Central memory CD8-positive, alpha-beta T cell (primary cell): ENCODE data around the gene CHL1.

Source experiments
- ATAC-seq: fragments of 150-1000 bp; cut with Tn5 transposase; replicated peaks from 2 replicates; pipeline ENCODE4 v1.10.0; 2022; ENCODE audit warnings: mild to moderate bottlenecking, moderate FRiP score, moderate number of reproducible peaks; ENCODE audit not compliant: poor library complexity, severe bottlenecking; ENCODE audit errors: extremely low read depth
- DNase-seq, 2 donors: peaks; one replicate each; pipeline ENCODE4 v3.0.0; 2021; ENCODE audit warnings: low spot score in 2 of 2
- H3K27ac Mint-ChIP-seq: one replicate; pipeline ENCODE4 v1.8.0; 2022; ENCODE audit warnings: low read depth, mild to moderate bottlenecking, moderate library complexity, mixed read lengths
- H3K27me3 Mint-ChIP-seq: one replicate; pipeline ENCODE4 v1.8.0; 2022; ENCODE audit warnings: mixed read lengths
- H3K36me3 Mint-ChIP-seq: one replicate; pipeline ENCODE4 v1.8.0; 2022; ENCODE audit warnings: mild to moderate bottlenecking, moderate library complexity, mixed read lengths; ENCODE audit not compliant: insufficient read depth
- H3K4me1 Mint-ChIP-seq: one replicate; pipeline ENCODE4 v1.8.0; 2022; ENCODE audit warnings: mixed read lengths
- H3K4me3 Mint-ChIP-seq: one replicate; pipeline ENCODE4 v1.8.0; 2022; ENCODE audit warnings: mild to moderate bottlenecking, moderate library complexity, mixed read lengths
- H3K9me3 Mint-ChIP-seq: one replicate; pipeline ENCODE4 v1.8.0; 2022; ENCODE audit warnings: mixed read lengths

Gene CHL1

GRCh38 chr3:332701-333100, 136.1 kb downstream of the CHL1 start:
- Mint-ChIP-seq H3K27me3 (no peaks in the 10 kb centered on the region), H3K4me3 (no peak overlapping the region), H3K36me3 (no peaks in the 10 kb centered on the region), H3K4me1 (no peaks in the 10 kb centered on the region), H3K27ac (no peak overlapping the region), H3K9me3 (no peaks in the 10 kb centered on the region)
- DNase-seq, result no peak
- no peak for ATAC-seq

GRCh38 chr3:335240-335639, 138.7 kb downstream of the CHL1 start:
- H3K4me1 Mint-ChIP-seq, result no peaks in the 10 kb centered on the region
- DNase-seq (no peak), ATAC-seq (no peak)
- H3K9me3 Mint-ChIP-seq, result no peaks in the 10 kb centered on the region
- no peaks in the 10 kb centered on the region for H3K36me3 Mint-ChIP-seq
- no peaks in the 10 kb centered on the region for H3K27me3 Mint-ChIP-seq
- no peak overlapping the region for H3K27ac Mint-ChIP-seq
- H3K4me3 Mint-ChIP-seq, result no peak overlapping the region

- no peaks in the 10 kb centered on the region for H3K36me3 Mint-ChIP-seq
- ATAC-seq, result no peak
- no peaks in the 10 kb centered on the region for H3K4me1 Mint-ChIP-seq
- H3K4me3 Mint-ChIP-seq, result no peak overlapping the region
- H3K27ac Mint-ChIP-seq, result no peak overlapping the region
- no peak for DNase-seq
- H3K9me3 Mint-ChIP-seq, result no peaks in the 10 kb centered on the region
- H3K27me3 Mint-ChIP-seq, result no peaks in the 10 kb centered on the region
These were observed 142.8 kb downstream of the CHL1 start for GRCh38 chr3:339351-339750.

- Mint-ChIP-seq H3K4me3 (no peak overlapping the region), H3K27me3 (no peaks in the 10 kb centered on the region), H3K36me3 (no peaks in the 10 kb centered on the region), H3K9me3 (no peaks in the 10 kb centered on the region), H3K4me1 (no peaks in the 10 kb centered on the region), H3K27ac (no peak overlapping the region)
- DNase-seq (no peak), ATAC-seq (no peak)
These were observed 145.4 kb downstream of the CHL1 start for GRCh38 chr3:341998-342397.

GRCh38 chr3:346186-346585, 149.6 kb downstream of the CHL1 start:
- Mint-ChIP-seq H3K4me3 (no peak overlapping the region), H3K27me3 (no peaks in the 10 kb centered on the region), H3K27ac (no peak overlapping the region), H3K9me3 (peaks cover 6% of the 10 kb centered on the region), H3K4me1 (no peaks in the 10 kb centered on the region), H3K36me3 (no peaks in the 10 kb centered on the region)
- no peak for ATAC-seq
- DNase-seq, result no peak

- DNase-seq, result no peak
- H3K36me3 Mint-ChIP-seq, result no peaks in the 10 kb centered on the region
- H3K4me1 Mint-ChIP-seq, result no peaks in the 10 kb centered on the region
- H3K4me3 Mint-ChIP-seq, result no peak overlapping the region
- peaks cover 6% of the 10 kb centered on the region for H3K9me3 Mint-ChIP-seq
- H3K27me3 Mint-ChIP-seq, result no peaks in the 10 kb centered on the region
- no peak for ATAC-seq
- no peak overlapping the region for H3K27ac Mint-ChIP-seq
These were observed 151.0 kb downstream of the CHL1 start for GRCh38 chr3:347581-347980.

GRCh38 chr3:350871-351371, 154.4 kb downstream of the CHL1 start:
- Mint-ChIP-seq H3K4me1 (no peaks in the 10 kb centered on the region), H3K36me3 (no peaks in the 10 kb centered on the region), H3K27me3 (no peaks in the 10 kb centered on the region)

GRCh38 chr3:352599-352998, 156.0 kb downstream of the CHL1 start:
- ATAC-seq, result no peak
- Mint-ChIP-seq H3K4me1 (no peaks in the 10 kb centered on the region), H3K27me3 (no peaks in the 10 kb centered on the region), H3K9me3 (peaks cover 12% of the 10 kb centered on the region), H3K27ac (no peak overlapping the region), H3K4me3 (no peak overlapping the region), H3K36me3 (no peaks in the 10 kb centered on the region)
- no peak for DNase-seq

More at GRCh38 chr3:350871-351371, 154.4 kb downstream of the CHL1 start:
- H3K27ac Mint-ChIP-seq, result no peak overlapping the region
- no peak for DNase-seq
- no peak overlapping the region for H3K4me3 Mint-ChIP-seq
- peaks cover 6% of the 10 kb centered on the region for H3K9me3 Mint-ChIP-seq
- ATAC-seq, result no peak

- no peak overlapping the region for H3K4me3 Mint-ChIP-seq
- H3K9me3 Mint-ChIP-seq, result peaks cover 6% of the 10 kb centered on the region
- no peak for ATAC-seq
- no peak overlapping the region for H3K27ac Mint-ChIP-seq
- no peaks in the 10 kb centered on the region for H3K4me1 Mint-ChIP-seq
- H3K36me3 Mint-ChIP-seq, result no peaks in the 10 kb centered on the region
- DNase-seq, result no peak
- H3K27me3 Mint-ChIP-seq, result no peaks in the 10 kb centered on the region
These were observed 156.7 kb downstream of the CHL1 start for GRCh38 chr3:353191-353739.

GRCh38 chr3:354432-354831, 157.9 kb downstream of the CHL1 start:
- Mint-ChIP-seq H3K9me3 (peaks cover 6% of the 10 kb centered on the region), H3K4me1 (no peaks in the 10 kb centered on the region), H3K27me3 (no peaks in the 10 kb centered on the region), H3K27ac (no peak overlapping the region), H3K36me3 (no peaks in the 10 kb centered on the region), H3K4me3 (no peak overlapping the region)
- ATAC-seq (no peak), DNase-seq (no peak)

- no peak overlapping the region for H3K4me3 Mint-ChIP-seq
- no peak for ATAC-seq
- H3K27me3 Mint-ChIP-seq, result no peaks in the 10 kb centered on the region
- H3K9me3 Mint-ChIP-seq, result peaks cover 6% of the 10 kb centered on the region
- H3K27ac Mint-ChIP-seq, result no peak overlapping the region
- H3K4me1 Mint-ChIP-seq, result no peaks in the 10 kb centered on the region
- DNase-seq, result no peak
- H3K36me3 Mint-ChIP-seq, result no peaks in the 10 kb centered on the region
These were observed 159.1 kb downstream of the CHL1 start for GRCh38 chr3:355622-356021.

GRCh38 chr3:356952-357351, 160.4 kb downstream of the CHL1 start:
- Mint-ChIP-seq H3K36me3 (no peaks in the 10 kb centered on the region), H3K27ac (no peak overlapping the region), H3K4me1 (no peaks in the 10 kb centered on the region), H3K9me3 (peaks cover 6% of the 10 kb centered on the region), H3K27me3 (no peaks in the 10 kb centered on the region), H3K4me3 (no peak overlapping the region)
- ATAC-seq (no peak), DNase-seq (no peak)

GRCh38 chr3:359672-360071, 163.1 kb downstream of the CHL1 start:
- no peak overlapping the region for H3K4me3 Mint-ChIP-seq
- no peak for DNase-seq
- no peaks in the 10 kb centered on the region for H3K36me3 Mint-ChIP-seq
- H3K27me3 Mint-ChIP-seq, result no peaks in the 10 kb centered on the region
- no peak overlapping the region for H3K27ac Mint-ChIP-seq
- no peak for ATAC-seq
- peaks cover 6% of the 10 kb centered on the region for H3K9me3 Mint-ChIP-seq
- H3K4me1 Mint-ChIP-seq, result no peaks in the 10 kb centered on the region
